GM19395 (cell line): Measurements from ENCODE around the gene SNHG17.
"Not testable (repeated sequence)": the region's sequence is repeated elsewhere in the genome, so short reads cannot be mapped to it uniquely, and the experiment has no call there.

ENCODE experiments used
- ATAC-seq: cut with Tn5 transposase; IDR thresholded peaks from one replicate; pipeline ENCODE4 v1.9.1; 2021; ENCODE audit warnings: mild to moderate bottlenecking, moderate library complexity; ENCODE audit not compliant: unreplicated experiment

Gene SNHG17

GRCh38 chr20:38421915-38422314 lies 13.2 kb downstream of the SNHG17 start:
- ATAC-seq = no peak

GRCh38 chr20:38420388-38421085 lies 14.6 kb downstream of the SNHG17 start:
- ATAC-seq = no peak

GRCh38 chr20:38418509-38419204 lies 16.5 kb downstream of the SNHG17 start:
- no peak for ATAC-seq

GRCh38 chr20:38414769-38415450 lies 20.2 kb downstream of the SNHG17 start:
- no peak for ATAC-seq

DNA sequence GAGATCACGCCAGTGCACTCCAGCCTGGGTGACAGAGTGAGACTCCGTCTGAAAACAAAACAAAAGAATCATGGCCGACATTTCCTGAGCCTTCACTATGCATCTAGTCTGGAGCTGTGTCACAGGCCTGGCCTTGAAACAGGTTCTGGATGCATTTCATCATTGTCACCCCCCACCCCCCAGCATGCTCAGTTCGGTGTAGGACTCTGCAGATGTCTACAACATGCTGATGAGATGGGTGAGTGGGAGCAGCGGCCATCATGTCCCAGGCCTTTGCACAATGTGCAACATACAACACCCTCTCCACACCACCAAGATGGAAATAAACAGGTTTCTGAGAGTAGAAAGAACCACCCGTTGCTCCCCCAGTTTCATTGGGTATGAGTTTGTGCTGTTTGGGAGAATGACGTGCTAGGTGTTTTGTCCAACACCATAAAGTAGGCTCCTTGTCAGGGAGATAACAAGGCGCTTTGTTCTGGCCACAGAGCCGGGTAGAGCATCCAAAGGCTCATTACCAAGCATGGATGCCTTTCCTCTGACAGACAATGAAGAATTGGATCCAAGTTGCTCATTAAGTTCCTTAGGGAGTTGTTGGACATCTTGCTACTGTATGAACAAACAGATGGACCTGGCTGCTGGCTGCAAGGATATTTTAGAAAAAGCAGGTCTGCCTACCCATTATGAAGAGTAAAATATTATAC lies 22.1 kb downstream of the SNHG17 start:
- no peak for ATAC-seq

GRCh38 chr20:38407822-38408221 lies 27.3 kb downstream of the SNHG17 start:
- not testable (repeated sequence) for ATAC-seq

- ATAC-seq = no peak
These were observed 27.8 kb downstream of the SNHG17 start for GRCh38 chr20:38407321-38407720.

DNA sequence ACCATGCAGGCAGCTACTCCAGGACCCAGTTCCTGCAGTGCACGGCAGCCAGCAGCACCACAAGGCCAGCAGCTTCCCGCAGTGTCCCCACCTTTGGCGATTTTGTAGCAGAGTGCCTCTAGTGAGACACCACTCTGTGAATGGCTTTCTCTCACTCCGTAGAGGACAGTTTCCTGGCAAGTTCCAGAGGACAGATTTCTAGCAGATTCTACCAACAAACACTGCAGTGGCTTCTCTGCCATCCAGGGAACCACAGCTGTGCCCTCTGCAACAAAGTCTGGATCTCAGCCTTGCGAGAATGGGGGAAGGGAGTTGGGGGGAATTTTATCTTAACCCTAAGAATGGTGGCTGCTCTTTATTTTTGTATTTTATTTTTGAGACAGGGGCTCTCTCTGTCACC lies 28.7 kb downstream of the SNHG17 start:
- ATAC-seq = no peak

- no peak for ATAC-seq
These were observed 30.0 kb downstream of the SNHG17 start for GRCh38 chr20:38405132-38405531.

DNA sequence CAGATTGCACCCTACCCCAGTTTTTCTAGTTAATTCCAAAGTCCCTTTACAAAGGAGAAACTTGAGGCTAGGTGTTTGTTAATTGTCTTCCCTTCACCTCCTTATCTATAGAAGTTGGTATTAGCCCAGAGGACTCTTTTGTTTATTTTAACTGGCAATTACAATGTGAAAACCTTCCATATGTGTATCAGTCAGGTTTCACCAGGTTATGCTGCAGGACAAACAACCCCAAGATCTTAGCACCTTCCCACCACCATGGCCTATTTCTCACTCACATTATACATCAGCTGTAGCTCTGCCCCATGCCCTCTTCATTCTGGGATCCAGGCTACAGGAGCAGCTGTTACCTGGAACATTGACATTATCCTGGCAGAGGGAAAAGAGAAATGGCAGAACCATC lies 31.1 kb downstream of the SNHG17 start:
- ATAC-seq = no peak

DNA sequence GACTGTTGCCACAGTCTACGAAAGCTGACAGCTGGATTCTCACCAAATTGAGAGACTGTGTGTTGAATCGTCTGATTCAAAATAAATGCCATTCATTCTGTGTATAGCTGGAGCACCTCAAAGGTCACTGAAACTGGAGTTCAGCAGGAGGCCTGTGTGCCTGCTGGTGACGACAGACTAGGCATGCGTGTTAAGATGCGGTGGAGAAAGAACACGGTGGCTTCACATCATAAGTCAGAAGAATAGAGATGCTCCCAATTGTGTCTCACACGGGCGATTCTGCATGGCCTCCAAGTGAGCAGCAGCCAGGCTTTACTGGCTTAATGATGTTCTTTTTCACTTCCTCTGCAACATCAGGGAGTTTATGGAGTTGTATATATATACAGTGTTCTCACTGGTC lies 32.3 kb downstream of the SNHG17 start:
- ATAC-seq = no peak

DNA sequence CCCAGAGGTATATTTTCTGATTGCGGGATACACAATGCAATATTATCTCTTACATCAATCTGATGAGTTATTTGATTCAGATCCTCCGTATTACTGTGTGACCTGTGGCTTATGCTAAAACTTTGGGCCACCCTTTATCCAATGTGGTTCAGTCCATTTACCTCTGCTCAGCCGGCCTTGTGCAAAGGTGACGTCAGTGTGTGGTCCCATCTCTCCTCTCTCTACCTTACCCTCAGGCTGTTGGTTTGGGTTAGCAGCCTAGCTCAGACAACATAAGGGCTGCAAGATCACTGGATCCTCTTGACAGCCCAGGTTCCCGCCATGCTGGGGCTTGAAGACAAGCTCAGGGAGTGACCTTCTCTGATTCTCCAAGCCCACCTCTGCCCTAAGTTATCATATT lies 33.0 kb downstream of the SNHG17 start:
- ATAC-seq = no peak

DNA sequence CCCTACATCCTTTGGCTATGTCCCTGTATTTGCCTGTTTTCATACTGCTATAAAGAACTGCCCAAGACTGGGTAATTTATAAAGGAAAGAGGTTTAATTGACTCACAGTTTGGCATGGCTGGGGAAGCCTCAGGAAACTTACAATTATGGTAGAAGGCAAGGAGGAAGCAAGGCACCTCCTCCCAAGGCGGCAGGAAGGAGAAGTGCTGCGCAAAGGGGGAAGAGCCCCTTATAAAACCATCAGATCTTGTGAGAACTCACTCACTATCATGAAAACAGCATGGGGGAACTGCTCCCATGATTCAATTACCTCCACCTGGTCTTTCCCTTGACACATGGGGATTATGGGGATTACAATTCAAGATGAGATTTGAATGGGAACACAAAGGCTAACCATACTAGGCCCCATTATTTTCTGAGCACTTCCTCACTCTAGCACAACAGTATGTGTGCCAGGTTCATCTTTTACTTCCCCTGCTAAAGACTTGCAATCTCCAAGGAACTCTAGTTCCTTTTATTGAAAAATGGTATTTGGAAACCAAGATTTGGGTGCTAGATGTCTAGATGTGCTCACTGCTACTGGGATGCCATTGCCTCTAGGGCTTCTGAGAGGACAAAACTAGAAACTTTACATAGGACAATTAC lies 39.3 kb downstream of the SNHG17 start:
- not testable (repeated sequence) for ATAC-seq

DNA sequence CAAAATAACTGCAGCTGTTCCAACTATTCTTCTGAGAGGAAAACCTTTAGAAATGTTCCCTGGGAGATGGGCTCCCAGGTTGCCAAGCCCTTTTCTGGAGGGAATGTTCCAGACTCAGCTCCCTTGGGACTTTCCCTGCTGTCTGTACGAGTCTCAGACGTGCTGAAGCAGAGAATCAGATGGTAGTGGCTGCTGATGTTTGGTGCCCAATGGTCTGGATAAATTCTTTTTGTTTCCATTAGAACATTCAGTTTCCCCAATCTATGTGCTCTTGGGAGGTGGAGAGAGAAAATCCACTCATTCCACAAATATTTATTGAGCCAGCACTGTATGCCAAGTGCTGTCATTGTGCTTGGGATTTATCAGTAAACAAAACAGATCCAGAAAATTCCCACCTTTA lies 40.0 kb downstream of the SNHG17 start:
- ATAC-seq = no peak

DNA sequence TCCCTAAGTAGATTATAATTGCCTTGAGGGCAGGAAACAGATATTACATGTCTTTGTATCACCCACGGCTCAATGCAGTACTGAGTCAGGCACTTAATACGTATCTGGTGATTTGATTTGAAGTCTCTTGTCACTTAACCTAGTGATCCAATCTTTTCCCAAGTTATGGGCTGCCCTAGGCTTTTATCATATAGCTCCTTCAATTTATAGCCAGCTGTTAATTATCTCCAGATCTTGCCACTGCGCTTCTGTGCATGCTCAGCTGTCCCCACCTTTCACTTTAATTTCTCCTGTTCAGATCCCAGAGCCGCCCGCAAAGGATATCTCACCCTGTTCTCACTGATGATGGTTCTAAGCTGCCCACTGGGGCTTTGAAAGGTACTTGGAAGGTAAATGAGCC lies 41.9 kb downstream of the SNHG17 start:
- ATAC-seq = no peak

DNA sequence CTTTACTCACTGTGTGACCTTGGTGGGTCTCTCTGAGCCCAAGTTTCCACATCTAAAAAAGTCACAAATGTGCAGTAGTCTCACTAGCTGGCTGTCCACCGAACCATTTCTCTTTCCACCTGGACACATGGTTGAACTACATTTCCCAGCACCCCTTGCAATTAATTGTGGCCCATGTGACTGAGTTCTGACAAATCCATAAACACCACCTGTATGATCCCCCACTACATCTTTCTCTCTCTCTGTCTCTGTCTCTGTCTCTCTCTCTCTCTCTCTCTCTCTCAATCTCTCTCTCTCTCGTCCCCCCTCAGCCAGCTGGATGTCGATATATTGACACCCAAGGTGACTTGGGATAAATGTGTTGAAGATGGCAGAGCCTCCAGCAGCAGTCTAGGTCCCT lies 42.8 kb downstream of the SNHG17 start:
- ATAC-seq = no peak

GRCh38 chr20:38387953-38388352 lies 47.2 kb downstream of the SNHG17 start:
- no peak for ATAC-seq

GRCh38 chr20:38386851-38387250 lies 48.3 kb downstream of the SNHG17 start:
- ATAC-seq = no peak

DNA sequence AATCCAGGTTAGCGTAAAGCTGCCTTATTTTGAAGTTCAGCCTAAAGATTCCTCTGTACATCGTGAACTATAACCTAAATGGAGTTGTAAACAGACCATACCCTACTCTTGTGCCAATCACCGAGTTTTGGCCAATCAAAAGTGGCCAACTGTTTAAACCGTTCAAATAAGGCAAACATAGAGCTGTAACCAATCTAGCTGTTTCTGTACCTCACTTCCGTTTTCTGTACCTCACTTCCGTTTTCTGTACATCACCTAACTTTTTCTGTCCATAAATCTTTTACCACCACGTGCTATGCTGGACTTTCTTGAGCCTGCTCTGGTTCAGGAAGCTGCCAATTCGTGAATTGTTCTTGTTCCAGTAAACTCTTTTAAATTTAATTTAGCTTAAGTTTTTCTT lies 49.1 kb downstream of the SNHG17 start:
- ATAC-seq = no peak

DNA sequence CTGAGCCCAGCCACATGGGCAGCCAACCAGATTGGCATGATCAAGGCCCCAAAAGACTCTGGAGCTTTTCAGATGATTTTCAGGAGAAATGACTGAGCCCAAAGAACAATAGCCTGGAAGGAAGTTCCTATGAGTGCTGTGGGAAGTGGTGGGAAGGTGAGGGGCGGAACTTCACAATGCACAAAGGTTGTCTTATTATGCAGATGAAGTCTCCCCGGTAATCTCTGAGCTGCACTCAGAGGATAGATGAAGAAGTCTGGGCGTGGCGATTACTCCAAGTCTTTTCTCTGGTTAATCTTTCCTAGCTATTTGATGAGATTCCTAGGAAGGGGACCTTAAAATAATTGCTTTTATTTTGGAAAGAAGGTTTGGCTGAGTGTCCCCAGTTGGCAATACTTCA lies 52.0 kb downstream of the SNHG17 start:
- no peak for ATAC-seq

DNA sequence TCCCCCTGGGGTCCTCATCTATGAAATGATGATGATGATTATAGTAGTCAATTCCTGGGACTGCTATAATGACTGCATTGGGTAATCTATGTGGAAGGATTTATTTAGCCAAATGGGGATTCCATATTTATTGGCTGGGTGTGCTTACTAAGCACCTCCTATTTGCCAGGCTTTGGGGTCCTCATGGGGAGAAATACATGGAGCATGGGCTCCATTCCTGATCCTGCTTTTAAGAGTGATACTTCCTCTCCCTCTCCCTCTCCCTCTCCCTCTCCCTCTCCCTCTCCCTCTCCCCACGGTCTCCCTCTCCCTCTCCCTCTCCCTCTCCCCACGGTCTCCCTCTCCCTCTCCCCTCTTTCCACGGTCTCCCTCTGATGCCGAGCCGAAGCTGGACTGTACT lies 57.3 kb downstream of the SNHG17 start:
- ATAC-seq = not testable (repeated sequence)
